Sigmoid colon (tissue), 4 donors: ENCODE results near the gene KCNH3.

Source experiments
- CTCF ChIP-seq, 4 experiments: fragments of 450-650 bp in 3 of 4; fragments of 200-600 bp in 1 of 4; IDR thresholded peaks; one replicate each; pipeline ENCODE4 v1.5.1; 2016 to 2019; ENCODE audit warnings: antibody characterized with exemption in 4 of 4, mild to moderate bottlenecking in 3 of 4, moderate library complexity in 2 of 4
- POLR2A ChIP-seq, 2 donors: fragments of 450-650 bp; IDR thresholded peaks; one replicate each; pipeline ENCODE4 v1.6.1; 2016; ENCODE audit warnings: antibody characterized with exemption in 2 of 2, mild to moderate bottlenecking in 2 of 2, moderate library complexity in 2 of 2
- POLR2AphosphoS5 ChIP-seq, 4 donors: sonication (generic); formaldehyde crosslinking; IDR thresholded peaks; one replicate each; pipeline ENCODE4 v1.6.1; 2017; ENCODE audit warnings: antibody characterized with exemption in 4 of 4

- TF ChIP-seq CTCF (IDR thresholded peaks at IDR 0.05) = no peak
- TF ChIP-seq POLR2A (IDR thresholded peaks at IDR 0.05) = no peak
- no peak for TF ChIP-seq POLR2AphosphoS5 (IDR thresholded peaks at IDR 0.05)
Observed at GRCh38 chr12:49582850-49583249, 44.0 kb downstream of the KCNH3 start.
